Activated CD4-positive, alpha-beta T cell treated with anti-CD3 and anti-CD28 coated beads for 48 hours (primary cell): ENCODE measurements around the gene GAREM1.

Experiments used
- DNase-seq: peaks from one replicate; pipeline ENCODE4 v3.0.0-alpha.2; 2020

The GAREM1 gene

GRCh38 chr18:32455361-32455760, 15.3 kb downstream of the GAREM1 start:
- no peak for DNase-seq

- no peak for DNase-seq
Measured at GRCh38 chr18:32454593-32454992, 16.1 kb downstream of the GAREM1 start.

- DNase-seq = no peak
Measured at GRCh38 chr18:32450874-32451273, 19.8 kb downstream of the GAREM1 start.

- DNase-seq = no peak
Measured at GRCh38 chr18:32450026-32450691, 20.5 kb downstream of the GAREM1 start.

- no peak for DNase-seq
Measured at GRCh38 chr18:32446780-32447179, 23.9 kb downstream of the GAREM1 start.

GRCh38 chr18:32445846-32446245, 24.8 kb downstream of the GAREM1 start:
- no peak for DNase-seq

GRCh38 chr18:32443706-32444215, 26.9 kb downstream of the GAREM1 start:
- DNase-seq = no peak

GRCh38 chr18:32443033-32443705, 27.5 kb downstream of the GAREM1 start:
- no peak for DNase-seq

- DNase-seq = no peak
Measured at GRCh38 chr18:32442575-32442974, 28.1 kb downstream of the GAREM1 start.

- no peak for DNase-seq
Measured at GRCh38 chr18:32441533-32441932, 29.1 kb downstream of the GAREM1 start.

- DNase-seq = no peak
Measured at GRCh38 chr18:32440518-32440917, 30.2 kb downstream of the GAREM1 start.

- no peak for DNase-seq
Measured at GRCh38 chr18:32439802-32440201, 30.9 kb downstream of the GAREM1 start.

GRCh38 chr18:32439241-32439640, 31.4 kb downstream of the GAREM1 start:
- no peak for DNase-seq

GRCh38 chr18:32438173-32438572, 32.5 kb downstream of the GAREM1 start:
- no peak for DNase-seq

GRCh38 chr18:32437100-32437834, 33.4 kb downstream of the GAREM1 start:
- no peak for DNase-seq

- DNase-seq = no peak
Measured at GRCh38 chr18:32435631-32436500, 34.8 kb downstream of the GAREM1 start.

GRCh38 chr18:32431753-32432152, 38.9 kb downstream of the GAREM1 start:
- no peak for DNase-seq

- no peak for DNase-seq
Measured at GRCh38 chr18:32429402-32429801, 41.3 kb downstream of the GAREM1 start.

GRCh38 chr18:32427084-32427900, 43.4 kb downstream of the GAREM1 start:
- no peak for DNase-seq

GRCh38 chr18:32425466-32425865, 45.2 kb downstream of the GAREM1 start:
- no peak for DNase-seq

GRCh38 chr18:32424696-32425095, 46.0 kb downstream of the GAREM1 start:
- no peak for DNase-seq
